OCI-LY1 (cell line): ENCODE measurements around the gene ZNF239.

Experiments
- H2AFZ ChIP-seq: fragments of 200-600 bp; sonication (generic), shearing (Covaris generic); 2 replicates; pipeline ENCODE4 v1.6.0; 2014; ENCODE audit warnings: antibody characterized with exemption, mild to moderate bottlenecking, low read length
- H3F3A ChIP-seq: fragments of 200-600 bp; sonication (generic), shearing (Covaris generic); 2 replicates; pipeline ENCODE4 v1.6.0; 2014; ENCODE audit warnings: mild to moderate bottlenecking, antibody characterized with exemption, low read length, moderate library complexity; ENCODE audit not compliant: insufficient read depth
- H3K27ac ChIP-seq: fragments of 200-600 bp; sonication (generic); 2 replicates; pipeline ENCODE4 v1.5.1; 2014; ENCODE audit warnings: low read length, mixed run types, mild to moderate bottlenecking, low read depth; ENCODE audit not compliant: poor library complexity, severe bottlenecking
- H3K27me3 ChIP-seq: fragments of 200-600 bp; sonication (generic); 2 replicates; pipeline ENCODE4 v1.6.0; 2014; ENCODE audit warnings: antibody characterized with exemption, mild to moderate bottlenecking, low read length, moderate library complexity; ENCODE audit not compliant: insufficient read depth
- H3K36me3 ChIP-seq: fragments of 200-600 bp; sonication (generic); 2 replicates; pipeline ENCODE4 v1.6.1; 2014; ENCODE audit warnings: mild to moderate bottlenecking, antibody characterized with exemption, low read length, moderate library complexity, mixed read lengths; ENCODE audit not compliant: insufficient read depth
- H3K4me1 ChIP-seq: fragments of 200-600 bp; sonication (generic); 2 replicates; pipeline ENCODE4 v1.5.1; 2014; ENCODE audit warnings: mild to moderate bottlenecking, low read length, moderate library complexity; ENCODE audit not compliant: insufficient read depth, severe bottlenecking
- H3K4me2 ChIP-seq: fragments of 200-600 bp; sonication (generic), shearing (Covaris generic); 2 replicates; pipeline ENCODE4 v1.6.1; 2014; ENCODE audit warnings: low read length
- H3K4me3 ChIP-seq: fragments of 200-600 bp; sonication (generic); 2 replicates; pipeline ENCODE4 v1.5.1; 2014; ENCODE audit warnings: low read length, low read depth, mild to moderate bottlenecking, mixed read lengths; ENCODE audit not compliant: poor library complexity, severe bottlenecking
- H3K79me2 ChIP-seq: fragments of 200-600 bp; shearing (Covaris generic); 2 replicates; pipeline ENCODE4 v1.6.1; 2016; ENCODE audit warnings: mixed run types, low read length, mixed read lengths; ENCODE audit not compliant: insufficient read depth
- H3K9ac ChIP-seq: fragments of 200-600 bp; sonication (generic), shearing (Covaris generic); 2 replicates; pipeline ENCODE4 v1.6.1; 2014; ENCODE audit warnings: mild to moderate bottlenecking, low read length, mixed read lengths
- H3K9me2 ChIP-seq: fragments of 200-600 bp; sonication (generic), shearing (Covaris generic); 2 replicates; pipeline ENCODE4 v1.6.1; 2014; ENCODE audit warnings: low read depth, mild to moderate bottlenecking, low read length, mixed read lengths
- H3K9me3 ChIP-seq: fragments of 200-600 bp; shearing (Covaris generic); 2 replicates; pipeline ENCODE4 v1.6.1; 2014; ENCODE audit warnings: low read length, mixed read lengths
- H4K20me1 ChIP-seq: fragments of 200-600 bp; sonication (generic), shearing (Covaris generic); 2 replicates; pipeline ENCODE4 v1.6.0; 2016; ENCODE audit warnings: mild to moderate bottlenecking, low read length; ENCODE audit not compliant: insufficient read depth
- CTCF ChIP-seq: fragments of 200-600 bp; sonication (generic), shearing (Covaris generic); IDR thresholded peaks from 2 replicates; pipeline ENCODE4 v1.5.1; 2017; ENCODE audit warnings: mild to moderate bottlenecking, antibody characterized with exemption, low read length, moderate library complexity, mixed read lengths
- EZH2 ChIP-seq: fragments of 200-600 bp; sonication (generic), shearing (Covaris generic); IDR thresholded peaks from 2 replicates; pipeline ENCODE4 v1.8.0; 2017; ENCODE audit warnings: borderline replicate concordance, mixed run types, mild to moderate bottlenecking, antibody characterized with exemption, low read length, moderate library complexity, mixed read lengths

Gene ZNF239

GRCh38 chr10:43585981-43586729 is 11.7 kb upstream of the ZNF239 start:
- no peak overlapping the region for H3K4me3 ChIP-seq
- no peak for TF ChIP-seq CTCF
- no peak for TF ChIP-seq EZH2
- H3K79me2 ChIP-seq = no peaks in the 10 kb centered on the region
- no peaks in the 10 kb centered on the region for H3F3A ChIP-seq
- no peak overlapping the region for H3K9ac ChIP-seq
- no peaks in the 10 kb centered on the region for H4K20me1 ChIP-seq
- H3K27me3 ChIP-seq = no peaks in the 10 kb centered on the region
- H3K4me2 ChIP-seq = no peak overlapping the region
- no peak overlapping the region for H3K27ac ChIP-seq
- no peaks in the 10 kb centered on the region for H3K9me2 ChIP-seq
- no peaks in the 10 kb centered on the region for H3K36me3 ChIP-seq
- H3K4me1 ChIP-seq = no peaks in the 10 kb centered on the region
- no peak overlapping the region for H2AFZ ChIP-seq
- 0 out of 2 replicates have a peak, but pooled peaks cover 2% of the 10 kb centered on the region for H3K9me3 ChIP-seq

GRCh38 chr10:43585046-43585445 is 10.6 kb upstream of the ZNF239 start:
- no peak overlapping the region for H2AFZ ChIP-seq
- no peaks in the 10 kb centered on the region for H3F3A ChIP-seq
- H3K9ac ChIP-seq = no peak overlapping the region
- no peaks in the 10 kb centered on the region for H3K9me2 ChIP-seq
- no peak overlapping the region for H3K4me3 ChIP-seq
- H3K79me2 ChIP-seq = no peaks in the 10 kb centered on the region
- H3K36me3 ChIP-seq = no peaks in the 10 kb centered on the region
- no peak overlapping the region for H3K27ac ChIP-seq
- no peaks in the 10 kb centered on the region for H4K20me1 ChIP-seq
- H3K9me3 ChIP-seq = no peaks in the 10 kb centered on the region
- TF ChIP-seq EZH2 = no peak
- no peak for TF ChIP-seq CTCF
- no peaks in the 10 kb centered on the region for H3K4me1 ChIP-seq
- no peaks in the 10 kb centered on the region for H3K27me3 ChIP-seq
- H3K4me2 ChIP-seq = no peak overlapping the region

GRCh38 chr10:43584051-43584450 is 9.6 kb upstream of the ZNF239 start:
- Histone ChIP-seq H3K9me2 (no peaks in the 10 kb centered on the region), H3K36me3 (no peaks in the 10 kb centered on the region), H3K27ac (no peak overlapping the region)

More at GRCh38 chr10:43584051-43584450, 9.6 kb upstream of the ZNF239 start:
- H3K9me3 ChIP-seq = no peaks in the 10 kb centered on the region
- H3K4me2 ChIP-seq = no peak overlapping the region
- no peaks in the 10 kb centered on the region for H3K79me2 ChIP-seq
- no peaks in the 10 kb centered on the region for H3K27me3 ChIP-seq
- H3F3A ChIP-seq = no peaks in the 10 kb centered on the region
- no peak overlapping the region for H3K9ac ChIP-seq
- no peak overlapping the region for H2AFZ ChIP-seq
- H4K20me1 ChIP-seq = no peaks in the 10 kb centered on the region
- TF ChIP-seq EZH2 (no peak), CTCF (no peak)
- H3K4me3 ChIP-seq = no peak overlapping the region
- no peaks in the 10 kb centered on the region for H3K4me1 ChIP-seq
